Heart right ventricle (tissue), 16 donors: ENCODE data around the gene SLC36A1. TPM values are rescaled to one million over a fixed set of nuclear protein-coding genes. Genes with fewer than 3 reads are reported as not detected.

Experiments used
- ATAC-seq, 8 donors: fragments of 200-7000 bp; cut with Tn5 transposase; one replicate each; pipeline ENCODE4 v1.9.1; 2020; ENCODE audit warnings: mild to moderate bottlenecking in 8 of 8, moderate library complexity in 8 of 8, moderate number of reproducible peaks in 1 of 8
- DNase-seq, 2 donors: peaks; one replicate each; pipeline ENCODE4 v3.0.0-alpha.2; 2020
- H3K27ac ChIP-seq, 10 donors: fragments of 200-600 bp; sonication (generic) in 2 of 10; one replicate each; pipeline versions ENCODE4 v1.5.0 to v1.8.0; 2020 to 2022; ENCODE audit warnings: mild to moderate bottlenecking in 3 of 10
- H3K27me3 ChIP-seq, 7 donors: fragments of 200-600 bp; one replicate each; pipeline ENCODE4 v1.8.0; 2021 to 2022; ENCODE audit warnings: mild to moderate bottlenecking in 2 of 7
- H3K36me3 ChIP-seq, 9 donors: fragments of 200-600 bp; sonication (generic) in 1 of 9; one replicate each; pipeline versions ENCODE4 v1.5.0 to v1.8.0; 2020 to 2022; ENCODE audit warnings: mild to moderate bottlenecking in 2 of 9
- H3K4me1 ChIP-seq, 9 donors: fragments of 200-600 bp; sonication (generic) in 1 of 9; one replicate each; pipeline versions ENCODE4 v1.5.0 to v1.8.0; 2020 to 2022; ENCODE audit warnings: mild to moderate bottlenecking in 4 of 9
- H3K4me3 ChIP-seq, 10 donors: fragments of 200-600 bp; sonication (generic) in 2 of 10; one replicate each; pipeline versions ENCODE4 v1.5.0 to v1.8.0; 2020 to 2022; ENCODE audit warnings: mild to moderate bottlenecking in 7 of 10, moderate library complexity in 2 of 10
- H3K9me3 ChIP-seq, 11 donors: fragments of 200-600 bp in 10 of 11; sonication (generic) in 2 of 11; one replicate each; pipeline versions ENCODE4 v1.5.0 to v1.8.0; 2013 to 2022; ENCODE audit warnings: mild to moderate bottlenecking in 2 of 11, control low read depth in 1 of 11, moderate library complexity in 1 of 11
- CTCF ChIP-seq, 9 donors: fragments of 200-600 bp; sonication (generic) in 2 of 9; IDR thresholded peaks; one replicate each; pipeline versions ENCODE4 v1.5.0 to v1.8.0; 2021 to 2022; ENCODE audit warnings: antibody characterized with exemption in 9 of 9, mild to moderate bottlenecking in 5 of 9, moderate library complexity in 1 of 9
- WGBS, 2 donors: extraction: QIAGEN DNeasy Blood & Tissue Kit; methylation state at CpG; one replicate each; pipeline ENCODE4 v1.1.7; 2013; ENCODE audit warnings: inconsistent platforms in 1 of 2; 5-methylcytosine and 5-hydroxymethylcytosine counted together
- intact Hi-C, 10 donors: fragments of 100-400 bp; cut with DNase I; formaldehyde crosslinking; loops; one replicate each; pipeline versions ENCODE4 v1.11.1 to v1.14.2; 2022
- polyA plus RNA-seq, 2 donors: library from polyadenylated mRNA; stranded (reverse); fragments of 200-250 nt; gene quantifications; one replicate each; pipeline ENCODE4 v1.2.3, GENCODE V29; 2013
- total RNA-seq, 10 donors: library from RNA; stranded (reverse); fragmentation: NEBNext Ultra II Directional in 3 of 10; extraction: Animal tissue kit (Norgen Biotek cat#: 25700) in 3 of 10; gene quantifications; one replicate each; pipeline versions ENCODE4 v1.2.1 to v1.2.4, GENCODE V29; 2021 to 2023
- donor health status: Arrhythmogenic right ventricular cardiomyopathy.
- donor health status: ischemic (EF 13 %, LVEDD 7.1; RV severe dilation, severe dysfunction).
- donor health status: healthy with polysubstance abuse.
- donor health status: DM: no; HTN: yes; CAD: no.
- donor health status: DM: no; HTN: no; CAD: no.
- donor health status: ischemic (EF 25% LVEDD 6.9; RV normal size, moderate dysfunction).
- donor health status: ischemic (EF 25% LVEDD 5.7; RV mildly dilated, moderate dysfunction).
- donor health status: healthy.
- donor health status: DM: yes; HTN: yes; CAD: no.
- donor health status: Ischemic cardiomyopathy.
- donor health status: ischemic (EF 35%, LVEDD 5.7; RV mildly dilated, moderate dysfunction).
- donor health status: nonischemic (EF 11% LVEDD 7.7; RV severe dilation, severe dysfunction).
- donor health status: DM: yes; HTN: yes; CAD: no.
- donor health status: PGD.
- donor health status: ischemic (EF 29% LVEDD 5.4; RV normal size, mild dysfunction).
- donor health status: nonischemic (EF 23%, LVEDD 6.1; RV moderate dilation, normal function).

Gene SLC36A1
- total and polyA plus RNA-seq, 12 donors, result 0.94 to 15.3 (median 2.6) TPM

DNA sequence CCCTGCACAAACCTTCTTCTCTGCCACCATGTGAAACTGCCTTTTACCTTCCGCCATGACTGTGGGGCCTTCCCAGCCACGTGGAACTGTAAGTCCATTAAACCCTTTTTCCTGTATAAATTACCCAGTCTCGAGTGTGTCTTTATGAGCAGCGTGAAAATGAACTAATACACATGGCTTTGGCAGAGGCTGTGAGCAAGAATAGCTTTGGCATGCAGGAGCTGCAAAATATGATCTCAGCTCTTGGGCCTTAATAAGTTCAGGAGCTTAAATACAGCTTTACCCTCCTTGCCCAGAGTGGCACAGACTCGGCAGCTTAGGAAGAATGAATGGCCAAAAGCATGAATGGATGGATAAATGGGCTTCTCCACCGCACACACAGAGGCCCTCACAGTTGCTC is 15.7 kb upstream of the SLC36A1 start:
- no peak for ATAC-seq
- no peak for DNase-seq
- intact Hi-C loops, result no loop called here
- H3K9me3 ChIP-seq, result peaks cover 0 to 5% (median 0%) of the 10 kb centered on the region in 11 donors
- H3K27ac ChIP-seq, result no peak overlapping the region
- no peaks in the 10 kb centered on the region for H3K4me1 ChIP-seq
- no peaks in the 10 kb centered on the region for H3K36me3 ChIP-seq
- 71 to 76% methylated on average over 6 of the region's 6 CpGs for WGBS, 2 donors
- H3K27me3 ChIP-seq, result peaks cover 0 to 8% (median 0%) of the 10 kb centered on the region in 7 donors
- H3K4me3 ChIP-seq, result no peak overlapping the region
- TF ChIP-seq CTCF (IDR thresholded peaks at IDR 0.05), result no peak

DNA sequence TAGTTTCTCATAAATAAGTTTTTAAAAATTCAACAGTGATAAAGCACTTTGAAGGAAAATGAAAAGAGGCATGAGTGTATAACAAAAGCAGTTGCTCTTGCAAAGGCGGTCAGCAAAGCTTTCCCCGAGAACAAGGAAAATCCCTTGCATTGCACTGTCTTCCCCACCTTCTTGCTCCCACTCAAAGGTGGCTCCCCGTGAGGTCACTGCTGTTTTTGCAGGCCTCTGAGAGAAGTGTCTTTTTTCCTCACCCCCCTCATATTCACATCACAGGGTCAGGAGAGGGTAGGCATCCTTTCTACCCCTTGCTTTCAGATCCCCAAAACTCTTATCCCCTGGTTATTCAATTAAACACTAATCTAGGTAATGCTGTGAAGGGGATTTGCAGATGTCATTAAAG is 15.2 kb upstream of the SLC36A1 start:
- no peak overlapping the region for H3K4me3 ChIP-seq
- ATAC-seq (no peak), DNase-seq (no peak)
- WGBS, 2 donors, result 84 to 92% methylated on average over 3 of the region's 3 CpGs
- peaks cover 0 to 8% (median 0%) of the 10 kb centered on the region in 7 donors for H3K27me3 ChIP-seq
- no peak for TF ChIP-seq CTCF (IDR thresholded peaks at IDR 0.05)
- peaks cover 0 to 5% (median 0%) of the 10 kb centered on the region in 11 donors for H3K9me3 ChIP-seq
- no peak overlapping the region for H3K27ac ChIP-seq
- no peaks in the 10 kb centered on the region for H3K4me1 ChIP-seq
- no peaks in the 10 kb centered on the region for H3K36me3 ChIP-seq
- intact Hi-C loops, result no loop called here

- 87 to 92% methylated on average over 5 of the region's 5 CpGs for WGBS, 2 donors
- ATAC-seq (no peak), DNase-seq (no peak)
- intact Hi-C loops, result no loop called here
- no peak overlapping the region for H3K4me3 ChIP-seq
- no peaks in the 10 kb centered on the region for H3K36me3 ChIP-seq
- no peak overlapping the region for H3K27ac ChIP-seq
- no peaks in the 10 kb centered on the region for H3K4me1 ChIP-seq
- H3K9me3 ChIP-seq, result peaks cover 0 to 5% (median 0%) of the 10 kb centered on the region in 11 donors
- H3K27me3 ChIP-seq, result peaks cover 0 to 5% (median 0%) of the 10 kb centered on the region in 7 donors
- no peak for TF ChIP-seq CTCF (IDR thresholded peaks at IDR 0.05)
Measured at GRCh38 chr5:151434570-151435237, 12.7 kb upstream of the SLC36A1 start.

DNA sequence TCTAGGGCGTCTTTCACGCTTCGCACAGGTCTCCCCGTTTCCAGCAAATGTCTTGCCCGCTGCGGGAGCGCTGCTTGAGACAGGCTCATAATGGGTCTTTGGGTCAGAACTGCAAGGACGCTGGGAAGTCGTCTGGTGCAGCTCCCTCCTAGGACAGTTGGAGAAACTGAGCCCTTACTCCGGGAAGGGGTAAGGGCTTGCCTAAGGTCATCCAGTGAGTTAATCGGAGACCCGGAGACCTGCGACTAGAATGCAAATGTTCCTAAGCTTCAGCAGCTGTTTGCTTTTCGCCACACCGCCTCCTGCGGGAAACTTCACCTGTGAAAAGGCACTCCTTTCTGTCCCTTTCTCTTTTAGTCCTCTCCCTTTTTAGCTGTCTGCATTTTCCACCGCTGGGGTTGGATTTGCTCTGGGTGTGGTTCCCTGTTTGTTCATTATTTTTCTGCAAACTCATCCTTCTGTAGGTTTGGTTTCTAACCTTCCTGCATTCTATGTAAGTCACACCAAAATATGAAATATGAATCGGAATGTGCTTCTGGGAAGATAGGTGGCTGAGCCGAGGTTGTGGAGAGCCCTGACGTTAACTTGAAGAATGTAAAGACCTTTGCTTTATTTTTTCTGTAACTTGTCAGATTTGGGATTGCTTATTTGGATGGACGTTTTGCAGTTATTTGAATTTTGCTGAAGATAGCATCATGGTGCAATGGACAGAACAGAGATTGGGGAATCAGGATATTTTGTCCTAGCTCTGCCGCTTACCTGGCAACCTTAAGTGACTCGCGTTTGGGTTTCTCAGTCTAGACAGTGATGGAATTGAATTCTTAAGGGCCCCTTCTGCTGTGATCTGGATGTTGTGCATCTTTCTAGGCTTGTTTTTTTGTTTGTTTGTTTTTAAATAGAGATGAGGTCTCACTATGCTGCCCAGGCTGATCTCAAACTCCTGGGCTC is 909 bp downstream of the SLC36A1 start:
- Histone ChIP-seq H3K27me3 (peaks cover 0 to 10% (median 6%) of the 10 kb centered on the region in 7 donors), H3K27ac (peak overlapping the region in 8 of 10 donors; percentile 27 to 87 (median 60)), H3K9me3 (no peaks in the 10 kb centered on the region), H3K4me3 (peak overlapping the region; percentile 63 to 92 (median 80)), H3K4me1 (peaks cover 0 to 30% (median 11%) of the 10 kb centered on the region in 9 donors), H3K36me3 (peaks cover 0 to 16% (median 0%) of the 10 kb centered on the region in 9 donors)
- 13% methylated on average over 24 of the region's 24 CpGs for WGBS, 2 donors
- TF ChIP-seq CTCF (IDR thresholded peaks at IDR 0.05), result peak in 1 of 9 donors; percentile 7
- intact Hi-C loops, result loop anchor here in 9 of 10 donors (5.0 to 10.0 kb wide), 5 partner anchors 54 to 296 kb away; no protein-coding TSS in a partner anchor
- ATAC-seq (peak; percentile 37 to 60 (median 46)), DNase-seq (peak in 1 of 2 donors; percentile 5)
